ENCODE measurements around the gene CPM.
"Not testable (repeated sequence)": the region's sequence is repeated elsewhere in the genome, so short reads cannot be mapped to it uniquely, and the experiment has no call there.

The CPM gene

DNA sequence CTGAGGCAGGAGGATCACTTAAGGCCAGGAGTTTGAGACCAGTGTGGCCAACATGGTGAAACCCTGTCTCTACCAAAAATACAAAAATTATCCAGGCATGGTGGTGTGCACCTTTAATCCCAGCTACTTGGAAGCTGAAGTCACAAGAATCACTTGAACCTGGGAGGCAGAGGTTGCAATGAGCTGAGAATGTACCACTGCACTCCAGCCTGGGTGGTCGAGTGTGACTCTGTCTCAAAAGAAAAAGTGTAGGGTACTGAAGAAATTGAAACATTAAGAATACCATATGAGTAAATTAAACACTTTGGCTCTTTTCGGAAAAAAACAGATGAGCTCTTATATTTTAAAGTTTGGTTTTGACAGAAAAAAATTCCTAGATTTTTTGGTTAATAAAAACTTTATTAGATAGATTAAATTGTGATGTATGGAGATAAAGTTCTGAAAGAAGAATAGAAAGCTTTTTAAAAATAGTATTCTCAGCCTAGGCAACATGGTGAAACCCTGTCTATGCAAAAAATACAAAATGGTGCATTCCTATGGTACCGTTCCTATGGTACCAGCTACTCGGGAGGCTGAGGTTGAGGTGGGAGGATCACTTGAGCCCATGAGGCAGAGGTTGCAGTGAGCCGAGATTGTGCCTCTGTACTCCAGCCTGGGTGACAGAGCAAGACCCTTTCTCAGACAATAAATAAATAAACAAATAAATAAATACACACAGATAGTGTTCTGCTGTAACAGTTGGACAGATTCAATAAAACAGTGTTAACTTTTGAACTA is 104.9 kb downstream of the CPM start:
- no peak for DNase-seq (ENCODE audit: low read depth in 2 of 2)

DNA sequence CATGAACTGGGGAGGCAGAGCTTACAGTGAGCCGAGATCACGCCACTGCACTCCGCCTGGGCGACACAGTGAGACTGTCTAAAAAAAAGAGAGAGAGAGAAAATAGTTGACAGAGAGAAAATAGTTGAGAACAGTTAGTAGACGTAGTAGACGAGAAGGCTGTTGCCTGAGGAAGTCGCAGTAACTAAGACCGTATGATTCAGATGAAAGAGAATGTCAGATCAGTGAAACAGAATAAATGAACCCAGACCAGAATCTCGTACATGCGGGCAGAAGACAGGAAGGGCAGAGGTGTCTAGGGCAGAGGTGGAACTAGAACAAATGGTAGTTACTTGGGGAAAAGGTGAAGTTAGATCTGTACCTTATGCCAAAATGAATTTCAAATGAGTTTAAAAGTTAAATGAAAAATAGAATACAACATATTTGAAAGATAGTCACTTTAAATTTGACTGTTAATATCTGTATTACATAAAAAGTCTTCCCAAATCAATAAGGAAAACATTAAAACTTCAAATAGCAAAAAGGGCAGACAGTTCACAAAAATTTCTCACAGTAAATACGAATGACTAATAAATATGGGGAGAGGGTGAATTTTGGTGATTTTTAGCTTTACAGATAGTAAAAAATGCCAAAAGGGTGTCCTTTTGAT is 107.3 kb downstream of the CPM start:
- DNase-seq (ENCODE audit: low read depth in 2 of 2): no peak

DNA sequence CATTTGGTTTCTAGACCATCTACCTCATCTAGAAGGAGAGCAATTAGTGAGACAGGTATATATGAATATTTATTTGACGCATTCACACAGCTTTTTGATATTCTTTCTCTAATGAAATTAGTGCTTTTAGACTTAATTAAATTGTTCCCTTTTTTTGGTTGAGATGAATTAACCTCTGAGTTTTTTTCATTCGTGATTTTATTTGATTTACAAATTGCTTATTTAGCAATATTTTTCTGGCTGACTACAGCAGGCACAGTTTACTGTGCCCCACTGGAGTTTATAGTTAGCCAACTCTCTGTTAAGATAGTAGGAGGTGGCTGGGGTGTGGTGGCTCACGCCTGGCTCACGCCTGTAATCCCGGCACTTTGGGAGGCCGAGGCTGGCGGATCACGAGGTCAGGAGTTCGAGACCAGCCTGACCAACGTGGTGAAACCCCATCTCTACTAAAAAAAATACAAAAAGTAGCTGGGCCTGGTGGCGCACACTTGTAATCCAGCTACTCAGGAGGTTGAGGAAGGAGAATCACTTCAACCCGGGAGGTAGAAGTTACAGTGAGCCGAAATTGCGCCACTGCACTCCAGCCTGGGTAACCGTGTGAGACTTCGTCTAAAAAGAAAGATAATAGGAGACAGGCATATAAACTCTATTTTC is 108.2 kb downstream of the CPM start:
- no peak for DNase-seq (ENCODE audit: low read depth in 2 of 2)

DNA sequence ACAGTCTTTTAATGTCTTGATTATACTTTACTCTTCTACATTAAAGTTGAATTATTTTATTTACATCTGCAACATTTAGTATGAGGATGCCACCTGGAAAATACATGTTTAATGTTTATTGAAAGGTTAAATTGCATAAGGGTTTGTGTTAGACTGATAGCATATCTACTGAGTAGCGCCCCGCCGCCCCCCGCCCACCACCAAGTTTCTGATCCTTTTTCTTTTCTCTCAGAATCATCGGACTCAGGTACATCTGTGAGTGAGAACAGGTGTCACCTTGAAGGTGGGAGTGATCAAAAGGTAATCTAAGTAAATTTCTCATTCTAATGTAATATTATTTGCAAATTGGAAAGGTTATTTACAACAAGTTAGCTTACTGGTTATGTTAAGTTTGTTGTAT is 108.8 kb downstream of the CPM start:
- no peak for DNase-seq (ENCODE audit: low read depth in 2 of 2)

DNA sequence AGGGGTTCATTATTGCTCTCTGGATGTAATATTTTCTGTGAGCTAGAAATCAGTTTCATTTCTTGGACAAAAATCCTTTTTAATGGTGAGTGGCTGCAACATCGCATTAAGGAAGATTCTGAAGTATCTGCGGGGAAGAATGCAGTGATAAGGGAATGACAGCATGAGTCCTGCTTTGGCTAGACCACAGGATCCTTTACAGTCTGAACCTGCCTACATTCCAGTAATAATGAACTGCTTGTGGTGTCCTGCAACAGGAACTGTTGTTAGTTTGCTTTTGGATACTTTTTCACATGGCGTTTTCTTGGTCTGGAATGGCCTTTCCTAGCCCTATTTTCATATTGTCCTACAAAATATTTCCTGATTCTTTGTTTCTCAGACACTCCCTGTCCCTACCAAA is 109.3 kb downstream of the CPM start:
- no peak for DNase-seq (ENCODE audit: low read depth in 2 of 2)

DNA sequence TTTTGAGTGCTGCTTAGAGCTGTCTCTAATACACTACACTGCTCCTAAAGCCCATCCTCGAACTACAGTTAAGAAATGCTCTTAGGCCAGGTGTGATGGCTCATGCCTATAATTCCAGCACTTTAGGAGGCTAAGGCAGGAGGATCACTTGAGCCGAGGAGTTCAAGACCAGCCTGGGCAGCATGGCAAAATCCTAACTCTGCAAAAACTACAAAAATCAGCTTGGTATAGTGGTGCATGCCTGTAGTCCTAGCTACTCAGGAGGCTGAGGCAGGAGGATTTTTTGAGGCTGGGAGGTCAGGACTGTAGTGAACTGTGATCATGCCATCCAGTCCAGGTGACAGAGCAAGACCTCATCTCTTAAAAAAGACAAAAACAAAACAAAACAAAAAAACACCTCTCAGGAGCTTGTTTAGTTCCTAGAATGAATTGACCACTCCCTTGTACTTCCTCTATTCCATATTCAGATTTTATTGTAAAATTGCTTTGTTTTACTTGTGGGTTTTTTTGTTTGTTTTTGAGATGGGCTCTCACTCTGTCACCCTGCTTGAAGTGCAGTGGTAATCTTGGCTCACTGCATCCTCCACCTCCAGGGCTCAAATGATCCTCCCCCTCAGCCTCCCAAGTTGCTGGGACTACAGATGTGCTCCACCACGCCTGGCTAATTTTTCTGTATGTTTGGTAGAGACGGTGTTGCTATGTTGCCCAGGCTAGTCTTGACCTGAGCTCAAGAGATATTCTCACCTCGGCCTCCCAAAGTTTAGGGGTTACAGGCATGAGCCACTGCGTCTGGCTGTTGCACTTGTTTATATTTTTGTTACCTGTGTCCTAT is 111.4 kb downstream of the CPM start:
- no peak for DNase-seq (ENCODE audit: low read depth in 2 of 2)

DNA sequence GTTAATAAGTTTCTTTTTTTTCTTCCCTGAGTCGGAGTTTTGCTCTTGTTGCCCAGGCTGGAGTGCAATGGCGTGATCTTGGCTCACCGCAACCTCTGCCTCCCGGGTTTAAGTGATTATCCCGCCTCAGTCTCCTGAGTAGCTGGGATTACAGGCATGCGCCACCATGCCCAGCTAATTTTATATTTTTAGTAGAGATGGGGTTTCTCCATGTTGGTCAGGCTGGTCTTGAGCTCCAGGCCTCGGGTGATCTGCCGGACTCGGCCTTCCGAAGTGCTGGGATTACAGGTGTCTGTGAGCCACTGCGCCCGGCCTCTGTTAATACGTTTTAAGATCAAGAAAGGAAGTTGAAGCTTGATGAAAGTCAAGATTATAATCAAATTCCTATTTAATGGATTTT is 113.5 kb downstream of the CPM start:
- DNase-seq (ENCODE audit: low read depth in 2 of 2): not testable (repeated sequence)

DNA sequence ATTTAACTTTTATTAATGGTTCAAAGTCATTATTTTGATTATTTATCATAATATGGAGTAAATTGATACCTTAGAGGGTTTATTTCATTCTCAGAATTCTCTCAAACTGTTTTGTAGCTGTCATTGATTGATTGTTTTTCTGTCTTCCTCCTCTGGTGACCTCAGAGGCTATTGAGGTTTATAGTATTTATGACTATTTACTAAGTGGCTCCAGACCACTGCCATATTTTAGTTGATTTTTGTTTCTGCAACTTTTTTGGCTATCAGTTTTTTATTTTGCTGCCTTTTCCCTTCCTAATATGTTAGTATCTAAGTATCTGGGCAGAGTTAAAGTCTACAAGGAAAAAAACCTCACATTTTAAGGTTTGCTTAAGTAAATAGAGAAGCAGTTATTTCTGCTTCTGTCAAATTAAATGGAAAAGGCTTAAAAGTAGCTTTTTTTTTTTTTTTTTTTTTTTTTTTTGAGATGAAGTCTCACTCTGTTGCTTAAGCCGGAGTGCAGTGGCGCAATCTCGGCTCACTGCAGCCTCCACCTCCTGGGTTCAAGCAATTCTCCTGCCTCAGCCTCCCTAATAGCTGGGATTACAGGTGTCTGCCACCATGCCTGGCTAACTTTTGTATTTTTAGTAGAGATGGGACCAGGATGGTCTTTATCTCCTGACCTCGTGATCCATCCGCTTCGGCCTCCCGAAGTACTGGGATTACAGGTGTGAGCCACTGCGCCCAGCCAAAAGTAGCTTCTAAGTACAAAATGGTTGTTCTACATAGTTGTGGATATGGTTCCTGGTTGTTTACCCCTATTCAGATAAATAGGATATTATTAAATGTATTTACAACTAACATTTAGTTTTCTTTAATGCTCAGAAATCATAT is 116.8 kb downstream of the CPM start:
- no peak for DNase-seq (ENCODE audit: low read depth in 2 of 2)

DNA sequence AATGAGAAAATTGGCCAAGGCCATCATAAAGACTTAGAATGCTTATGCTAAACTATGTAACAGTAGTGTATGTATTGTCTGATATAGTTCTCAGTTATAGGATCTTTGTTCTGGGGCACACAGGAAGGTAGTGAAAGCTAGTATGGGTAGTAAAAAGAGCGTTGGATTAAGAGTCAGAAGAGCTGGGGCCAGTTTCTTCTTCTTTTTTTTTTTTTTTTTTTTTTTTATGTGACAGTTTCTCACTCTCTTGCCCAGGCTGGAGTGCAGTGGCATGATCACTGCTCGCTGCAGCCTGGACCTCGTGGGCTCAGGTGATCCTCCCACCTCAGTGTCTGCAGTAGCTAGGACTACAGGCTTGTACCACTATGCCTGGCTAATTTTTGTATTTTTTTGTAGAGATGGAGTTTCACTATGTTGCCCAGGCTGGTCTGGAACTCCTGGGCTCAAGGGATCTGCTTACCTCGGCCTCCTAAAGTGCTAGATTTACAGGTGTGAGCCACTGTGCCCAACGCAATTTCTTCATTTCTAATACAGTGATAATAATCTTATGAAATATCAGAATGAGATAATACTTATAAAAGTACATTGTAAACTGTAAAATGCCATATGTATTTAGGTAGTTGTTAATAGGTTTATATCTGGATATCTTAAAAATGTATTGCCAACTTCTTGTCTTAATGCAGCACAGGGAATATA is 117.6 kb downstream of the CPM start:
- no peak for DNase-seq (ENCODE audit: low read depth in 2 of 2)

DNA sequence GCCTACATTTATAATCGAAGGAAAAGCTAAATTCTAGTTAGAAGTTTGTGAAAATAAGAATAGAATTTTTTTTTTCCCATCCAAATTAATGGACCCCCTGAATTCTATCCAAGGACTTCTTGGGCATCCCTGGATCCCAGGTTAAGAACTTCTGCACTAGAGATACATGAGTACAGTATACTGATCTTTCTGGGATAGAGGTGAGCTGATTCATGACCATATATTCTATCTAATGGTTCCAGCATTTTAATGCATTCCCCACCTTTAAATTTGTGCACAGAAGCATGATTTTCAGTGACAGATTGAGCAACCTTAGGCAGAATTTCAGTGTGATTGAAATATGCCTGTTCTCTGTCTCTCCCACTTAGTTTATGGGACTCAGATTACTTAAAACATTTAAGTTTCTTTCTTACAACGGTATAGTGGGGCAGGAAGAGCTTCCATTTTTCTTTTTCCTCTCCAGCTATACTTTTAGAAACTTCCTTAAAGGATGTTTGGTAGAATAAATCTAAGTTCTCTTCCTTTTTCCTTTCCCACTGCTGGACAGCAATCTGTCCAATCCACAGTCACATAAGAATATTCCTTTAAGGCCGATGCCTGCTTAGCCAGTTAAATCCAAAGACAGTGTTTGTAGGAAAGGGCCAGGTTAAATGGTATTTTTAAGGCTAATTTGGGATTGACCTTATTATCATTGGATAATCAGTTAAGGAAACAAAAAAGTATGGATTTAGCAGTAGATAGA is 118.3 kb downstream of the CPM start:
- no peak for DNase-seq (ENCODE audit: low read depth in 2 of 2)

DNA sequence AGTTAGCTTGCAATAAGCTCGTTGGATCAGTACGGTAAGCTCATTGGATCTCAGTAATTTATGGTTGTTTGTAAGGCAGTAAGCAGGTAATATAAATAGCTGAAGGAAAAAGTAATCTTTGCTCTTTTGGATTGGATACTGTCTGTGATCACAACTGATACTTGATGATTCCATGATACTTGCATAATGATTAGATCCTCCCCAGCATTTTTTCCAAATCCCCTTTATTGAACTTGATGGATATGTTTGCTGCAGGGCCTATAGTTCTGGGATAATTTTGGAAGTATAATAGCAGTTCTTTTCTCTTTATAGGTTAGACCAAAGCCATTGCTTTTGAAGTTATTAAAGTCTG is 119.8 kb downstream of the CPM start:
- no peak for DNase-seq (ENCODE audit: low read depth in 2 of 2)

DNA sequence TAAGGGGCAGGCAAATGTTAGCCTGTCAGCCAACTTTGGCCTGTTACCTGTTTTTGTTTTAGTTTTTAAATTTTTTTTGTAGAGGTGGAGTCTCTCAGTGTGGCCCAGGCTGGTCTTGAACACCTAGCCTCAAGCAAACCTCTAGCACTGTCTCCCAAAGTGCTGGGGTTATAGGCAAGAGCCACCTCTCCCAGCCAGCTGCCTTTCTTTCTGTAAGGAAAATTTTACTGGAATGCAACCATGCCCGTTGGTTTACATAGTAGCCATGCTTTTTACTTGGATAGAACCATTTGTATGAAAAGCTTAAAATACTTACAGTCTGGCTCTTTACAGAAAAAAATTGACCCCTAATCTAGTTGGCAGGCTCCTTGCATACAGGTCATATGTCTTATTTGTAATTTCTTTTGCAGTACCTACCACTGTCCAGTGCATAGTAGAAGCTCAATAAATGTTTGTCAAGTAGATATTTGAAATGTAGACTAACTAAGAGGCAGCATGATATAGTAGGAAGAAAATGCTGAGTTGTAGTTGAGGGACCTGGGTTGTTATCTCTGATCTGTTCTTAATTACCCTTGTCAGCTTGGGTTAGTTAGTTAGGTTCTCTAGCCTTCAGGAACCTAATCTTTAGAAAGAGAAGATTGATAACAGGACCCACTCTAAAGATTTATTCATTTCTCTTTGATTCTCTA is 120.3 kb downstream of the CPM start:
- DNase-seq (ENCODE audit: low read depth in 2 of 2): no peak

DNA sequence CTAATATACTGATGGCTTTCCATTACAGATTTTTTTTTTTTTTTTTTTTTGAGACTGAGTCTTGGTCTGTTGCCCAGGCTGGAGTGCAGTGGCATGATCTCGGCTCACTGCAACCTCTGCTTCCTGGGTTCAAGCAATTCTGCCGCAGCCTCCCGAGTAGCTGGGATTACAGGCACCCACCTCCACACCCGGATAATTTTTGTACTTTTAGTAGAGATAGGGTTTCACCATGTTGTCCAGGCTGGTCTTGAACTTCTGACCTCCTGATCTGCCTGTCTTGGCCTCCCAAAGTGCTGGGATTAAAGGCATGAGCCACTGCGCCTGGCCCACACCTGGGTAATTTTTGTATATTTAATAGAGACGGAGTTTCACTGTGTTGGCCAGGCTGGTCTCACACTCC is 121.4 kb downstream of the CPM start:
- not testable (repeated sequence) for DNase-seq (ENCODE audit: low read depth in 2 of 2)

DNA sequence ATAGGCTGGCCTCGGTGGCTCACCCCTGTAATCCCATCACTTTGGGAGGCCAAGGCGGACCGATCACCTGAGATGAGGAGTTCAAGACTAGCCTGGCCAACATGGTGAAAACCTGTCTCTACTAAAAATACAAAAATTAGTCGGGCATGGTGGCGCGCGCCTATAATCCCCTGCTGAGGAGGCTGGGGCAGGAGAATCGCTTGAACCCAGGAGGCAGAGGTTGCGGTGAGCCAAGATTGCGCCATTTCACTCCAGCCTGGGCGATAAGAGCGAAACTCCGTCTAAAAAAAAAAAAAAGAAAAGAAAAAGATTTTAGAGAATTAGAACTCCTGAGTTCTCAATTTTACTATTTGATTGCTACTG is 123.0 kb downstream of the CPM start:
- DNase-seq (ENCODE audit: low read depth in 2 of 2): not testable (repeated sequence)

DNA sequence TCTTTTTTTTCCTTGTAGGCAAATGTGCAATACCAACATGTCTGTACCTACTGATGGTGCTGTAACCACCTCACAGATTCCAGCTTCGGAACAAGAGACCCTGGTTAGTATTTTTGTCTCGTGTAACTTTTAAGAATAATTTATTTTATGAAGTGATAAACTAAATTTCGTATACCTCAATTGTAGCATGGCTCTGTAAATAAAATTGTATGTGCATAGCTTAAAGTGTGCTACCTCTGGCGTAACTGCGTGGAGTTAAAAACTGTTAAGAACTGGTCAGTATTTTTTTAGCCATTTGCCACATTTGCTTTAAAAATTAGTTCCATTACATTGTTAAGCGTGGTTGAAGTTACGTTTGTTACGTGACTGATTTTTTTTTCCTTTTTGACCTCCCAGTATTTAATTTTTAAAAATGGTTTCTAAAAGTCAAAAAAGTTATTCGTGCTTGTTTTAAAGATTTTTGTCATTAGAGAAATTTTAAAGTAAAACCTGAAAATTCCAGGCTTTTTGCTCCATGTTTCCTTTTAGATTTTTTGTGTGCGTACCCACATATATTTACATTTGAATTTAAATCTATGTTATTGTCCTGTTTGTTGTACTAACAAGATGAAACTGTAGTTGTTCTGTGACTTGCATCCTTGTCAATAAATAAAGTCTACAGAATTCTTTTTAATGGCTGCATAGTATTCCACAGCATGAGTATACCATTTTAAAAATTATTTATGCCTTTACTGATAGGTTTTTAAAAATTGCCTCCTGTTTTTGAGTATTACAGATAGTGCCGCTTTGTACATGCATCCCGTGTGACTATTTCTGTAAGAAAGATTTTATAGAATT is 123.6 kb downstream of the CPM start:
- DNase-seq (ENCODE audit: low read depth in 2 of 2): no peak

DNA sequence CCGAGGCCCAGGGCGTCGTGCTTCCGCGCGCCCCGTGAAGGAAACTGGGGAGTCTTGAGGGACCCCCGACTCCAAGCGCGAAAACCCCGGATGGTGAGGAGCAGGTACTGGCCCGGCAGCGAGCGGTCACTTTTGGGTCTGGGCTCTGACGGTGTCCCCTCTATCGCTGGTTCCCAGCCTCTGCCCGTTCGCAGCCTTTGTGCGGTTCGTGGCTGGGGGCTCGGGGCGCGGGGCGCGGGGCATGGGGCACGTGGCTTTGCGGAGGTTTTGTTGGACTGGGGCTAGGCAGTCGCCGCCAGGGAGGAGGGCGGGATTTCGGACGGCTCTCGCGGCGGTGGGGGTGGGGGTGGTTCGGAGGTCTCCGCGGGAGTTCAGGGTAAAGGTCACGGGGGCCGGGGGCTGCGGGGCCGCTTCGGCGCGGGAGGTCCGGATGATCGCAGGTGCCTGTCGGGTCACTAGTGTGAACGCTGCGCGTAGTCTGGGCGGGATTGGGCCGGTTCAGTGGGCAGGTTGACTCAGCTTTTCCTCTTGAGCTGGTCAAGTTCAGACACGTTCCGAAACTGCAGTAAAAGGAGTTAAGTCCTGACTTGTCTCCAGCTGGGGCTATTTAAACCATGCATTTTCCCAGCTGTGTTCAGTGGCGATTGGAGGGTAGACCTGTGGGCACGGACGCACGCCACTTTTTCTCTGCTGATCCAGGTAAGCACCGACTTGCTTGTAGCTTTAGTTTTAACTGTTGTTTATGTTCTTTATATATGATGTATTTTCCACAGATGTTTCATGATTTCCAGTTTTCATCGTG is 124.4 kb downstream of the CPM start:
- DNase-seq (ENCODE audit: low read depth in 2 of 2): peak; percentile 42 to 55

DNA sequence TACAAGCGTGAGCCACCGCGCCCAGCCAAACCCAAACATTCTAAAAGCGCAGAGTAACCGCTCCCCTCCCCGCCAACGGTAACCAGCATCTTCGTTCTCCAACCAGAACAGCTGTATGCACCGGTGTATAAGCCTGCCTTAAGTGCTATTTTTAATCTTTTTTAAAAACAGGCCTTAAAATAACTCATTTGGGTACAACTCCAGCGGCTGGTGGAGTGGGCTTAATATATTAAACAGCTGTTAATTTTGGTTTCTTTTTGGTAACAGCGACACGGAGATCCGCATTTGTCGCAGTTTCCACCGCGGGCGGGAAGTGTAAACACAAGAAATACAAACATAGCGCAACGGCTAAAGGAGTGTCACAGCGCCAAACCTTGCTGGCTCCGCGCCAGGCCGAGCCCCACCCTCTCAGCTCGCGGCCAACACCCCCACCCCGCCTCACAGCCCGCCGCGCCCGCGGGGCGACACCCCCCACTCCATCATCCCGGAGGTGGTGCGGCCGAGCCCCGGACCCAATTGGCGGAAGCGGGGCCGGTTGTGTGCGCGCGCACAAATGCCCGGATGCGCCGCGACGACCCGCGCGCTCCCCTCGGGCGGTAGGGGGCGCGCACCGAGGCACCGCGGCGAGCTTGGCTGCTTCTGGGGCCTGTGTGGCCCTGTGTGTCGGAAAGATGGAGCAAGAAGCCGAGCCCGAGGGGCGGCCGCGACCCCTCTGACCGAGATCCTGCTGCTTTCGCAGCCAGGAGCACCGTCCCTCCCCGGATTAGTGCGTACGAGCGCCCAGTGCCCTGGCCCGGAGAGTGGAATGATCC is 125.2 kb downstream of the CPM start, which contains the start of gene MDM2:
Gene MDM2, plus strand, starts transcription at position 602 of the 812 bp plus-strand sequence. CDS start 301 bp downstream, outside the sequence.
- DNase-seq (ENCODE audit: low read depth in 2 of 2): peak; percentile 76 to 80
